ENCODE measurements around the gene DNAH3.

Gene DNAH3

DNA sequence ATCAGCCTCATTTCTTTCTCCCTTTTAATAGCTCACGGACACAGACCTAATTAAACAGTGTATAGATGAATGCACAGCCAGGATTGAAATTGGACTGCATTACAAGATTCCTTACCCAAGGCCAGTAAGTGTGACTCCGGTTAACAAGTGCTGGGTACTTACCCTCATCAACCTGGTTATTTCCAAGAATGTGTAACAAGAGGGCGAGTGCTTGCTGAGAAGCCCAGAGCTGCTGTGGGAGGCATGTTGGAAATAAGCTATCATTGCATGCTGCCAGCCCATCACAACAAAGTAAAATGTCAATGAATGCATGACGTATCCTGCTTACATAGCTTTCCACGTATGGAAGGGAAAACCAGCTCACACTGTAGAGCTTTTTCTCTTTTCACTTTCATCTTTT lies 230.6 kb downstream of the DNAH3 start:
- no peak for TF ChIP-seq CTCF (IDR thresholded peaks at IDR 0.05; ENCODE audit: low read depth, low read length, missing control alignments)
- H3K4me3 ChIP-seq (replicated peaks; ENCODE audit: low read depth, low read length): no peak overlapping the region
- DNase-seq (ENCODE audit: extremely low read depth, low read depth): no peak

GRCh38 chr16:20918486-20919239 lies 232.0 kb downstream of the DNAH3 start:
- DNase-seq (ENCODE audit: extremely low read depth, low read depth): no peak
- no peak for TF ChIP-seq CTCF (IDR thresholded peaks at IDR 0.05; ENCODE audit: low read depth, low read length, missing control alignments)
- H3K4me3 ChIP-seq (replicated peaks; ENCODE audit: low read depth, low read length): no peak overlapping the region

- DNase-seq (ENCODE audit: extremely low read depth, low read depth): no peak
- TF ChIP-seq CTCF (IDR thresholded peaks at IDR 0.05; ENCODE audit: low read depth, low read length, missing control alignments): no peak
- H3K4me3 ChIP-seq (replicated peaks; ENCODE audit: low read depth, low read length): no peak overlapping the region
Observed at GRCh38 chr16:20916942-20917341, 233.7 kb downstream of the DNAH3 start.

DNA sequence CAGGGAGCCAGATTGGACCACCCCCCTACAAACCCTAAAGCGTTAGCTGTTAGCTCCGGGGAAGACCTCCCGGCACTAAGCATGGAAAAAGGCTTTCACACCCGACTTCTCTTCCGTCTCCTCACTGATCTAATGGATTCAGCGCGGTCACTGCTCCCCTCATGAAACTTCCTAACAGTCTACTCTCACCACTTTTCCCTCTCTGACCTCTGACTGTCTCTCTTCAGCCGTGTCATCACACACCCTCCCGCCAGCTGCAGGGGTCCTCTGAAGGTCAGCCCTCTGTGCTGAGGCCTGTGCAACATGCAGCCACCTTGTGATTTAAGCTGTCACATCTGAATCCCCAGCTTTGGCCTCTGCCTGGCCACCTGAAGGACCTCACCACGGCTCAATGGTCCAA lies 234.4 kb downstream of the DNAH3 start:
- DNase-seq (ENCODE audit: extremely low read depth, low read depth): no peak
- no peak for TF ChIP-seq CTCF (IDR thresholded peaks at IDR 0.05; ENCODE audit: low read depth, low read length, missing control alignments)
- no peak overlapping the region for H3K4me3 ChIP-seq (replicated peaks; ENCODE audit: low read depth, low read length)

- no peak for TF ChIP-seq CTCF (IDR thresholded peaks at IDR 0.05; ENCODE audit: low read depth, low read length, missing control alignments)
- no peak for DNase-seq (ENCODE audit: extremely low read depth, low read depth)
- no peak overlapping the region for H3K4me3 ChIP-seq (replicated peaks; ENCODE audit: low read depth, low read length)
Observed at GRCh38 chr16:20911361-20911760, 239.3 kb downstream of the DNAH3 start.

DNA sequence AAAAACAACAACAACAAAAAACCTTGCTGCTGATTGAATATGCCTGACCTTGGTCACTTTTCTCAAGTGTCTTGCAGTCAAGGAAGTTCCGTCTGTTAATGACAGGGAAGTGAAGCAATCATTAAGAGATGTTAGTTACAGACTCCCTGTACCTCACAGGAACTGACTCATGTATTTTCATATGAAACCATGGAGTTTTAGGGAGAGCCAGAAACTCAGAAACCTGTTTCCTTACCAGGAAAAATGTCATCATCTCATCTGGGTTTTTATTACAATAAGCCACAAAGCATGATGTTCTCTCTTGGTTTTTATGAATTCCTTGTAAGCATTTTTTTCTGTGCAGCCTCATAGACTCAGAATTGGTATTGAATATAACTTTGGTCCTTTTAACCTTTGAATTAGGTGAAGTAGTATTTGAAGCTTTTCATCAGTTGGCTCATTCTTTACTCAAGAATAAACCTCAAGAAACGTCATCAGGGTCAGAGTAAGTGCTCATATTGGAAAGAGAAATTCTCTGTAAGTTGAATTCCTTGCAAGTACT lies 239.8 kb downstream of the DNAH3 start:
- no peak overlapping the region for H3K4me3 ChIP-seq (replicated peaks; ENCODE audit: low read depth, low read length)
- TF ChIP-seq CTCF (IDR thresholded peaks at IDR 0.05; ENCODE audit: low read depth, low read length, missing control alignments): no peak
- no peak for DNase-seq (ENCODE audit: extremely low read depth, low read depth)

Measured in HFF-Myc (cell line).